ENCODE measurements around the gene DUSP8.

DNA sequence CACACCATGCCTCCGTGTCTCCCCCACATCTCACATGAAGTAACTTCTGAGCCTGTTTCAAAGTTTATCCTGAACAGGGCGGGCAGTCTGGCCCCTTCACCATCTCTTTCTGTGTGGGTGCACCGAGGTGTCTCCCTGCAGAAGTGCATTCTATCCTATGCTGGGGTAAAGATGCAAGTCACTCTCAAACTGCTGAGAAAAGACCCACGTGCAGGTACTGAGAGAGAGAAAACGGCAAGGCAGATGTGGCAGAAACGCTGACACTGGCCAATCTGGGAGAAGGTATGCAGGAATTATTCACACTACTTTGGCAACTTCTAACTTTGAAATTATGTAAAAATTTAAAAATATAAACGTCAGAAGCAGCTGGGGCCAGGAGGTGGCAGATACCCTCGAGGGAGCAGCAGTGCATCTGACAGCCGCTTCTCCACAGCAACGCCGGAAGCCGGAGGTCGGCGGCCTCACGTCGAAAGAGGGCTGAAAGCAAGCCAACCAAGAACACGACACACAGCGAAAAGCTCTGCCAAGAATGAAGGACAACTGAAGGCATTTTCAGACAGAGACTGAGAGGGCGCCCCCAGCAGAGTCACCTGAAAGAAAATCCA lies 51.3 kb downstream of the DUSP8 start:
- TF ChIP-seq, protein P1, sequence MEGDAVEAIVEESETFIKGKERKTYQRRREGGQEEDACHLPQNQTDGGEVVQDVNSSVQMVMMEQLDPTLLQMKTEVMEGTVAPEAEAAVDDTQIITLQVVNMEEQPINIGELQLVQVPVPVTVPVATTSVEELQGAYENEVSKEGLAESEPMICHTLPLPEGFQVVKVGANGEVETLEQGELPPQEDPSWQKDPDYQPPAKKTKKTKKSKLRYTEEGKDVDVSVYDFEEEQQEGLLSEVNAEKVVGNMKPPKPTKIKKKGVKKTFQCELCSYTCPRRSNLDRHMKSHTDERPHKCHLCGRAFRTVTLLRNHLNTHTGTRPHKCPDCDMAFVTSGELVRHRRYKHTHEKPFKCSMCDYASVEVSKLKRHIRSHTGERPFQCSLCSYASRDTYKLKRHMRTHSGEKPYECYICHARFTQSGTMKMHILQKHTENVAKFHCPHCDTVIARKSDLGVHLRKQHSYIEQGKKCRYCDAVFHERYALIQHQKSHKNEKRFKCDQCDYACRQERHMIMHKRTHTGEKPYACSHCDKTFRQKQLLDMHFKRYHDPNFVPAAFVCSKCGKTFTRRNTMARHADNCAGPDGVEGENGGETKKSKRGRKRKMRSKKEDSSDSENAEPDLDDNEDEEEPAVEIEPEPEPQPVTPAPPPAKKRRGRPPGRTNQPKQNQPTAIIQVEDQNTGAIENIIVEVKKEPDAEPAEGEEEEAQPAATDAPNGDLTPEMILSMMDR (IDR thresholded peaks at IDR 0.05): no peak
- no peak for TF ChIP-seq EP300 (IDR thresholded peaks at IDR 0.05)

All from sigmoid colon (tissue), 4 donors.